Thyroid gland (tissue), 4 donors: Measurements from ENCODE around the gene GALNT2. TPM values are rescaled to one million over a fixed set of nuclear protein-coding genes. Genes with fewer than 3 reads are reported as not detected.
A peak's percentile ranks its signal among the peaks of the same experiment; 100 is the strongest.

Source experiments
- DNase-seq, 2 donors: peaks; one replicate each; pipeline ENCODE4 v3.0.0-alpha.2; 2019
- H3K27ac ChIP-seq, 3 donors: fragments of 200-600 bp; sonication (generic); 1 replicate in 2 of 3; 2 replicates in 1 of 3; pipeline ENCODE4 v1.5.1; 2016 to 2019; ENCODE audit warnings: mild to moderate bottlenecking in 1 of 3, moderate library complexity in 1 of 3
- H3K27me3 ChIP-seq: fragments of 200-600 bp; sonication (generic); one replicate; pipeline ENCODE4 v1.5.1; 2019
- H3K36me3 ChIP-seq, 2 donors: fragments of 200-600 bp; sonication (generic); one replicate each; pipeline ENCODE4 v1.5.1; 2016 to 2019
- H3K4me1 ChIP-seq, 2 donors: fragments of 200-600 bp; sonication (generic); one replicate each; pipeline ENCODE4 v1.5.1; 2017 to 2019
- H3K4me3 ChIP-seq, 3 donors: fragments of 200-600 bp; sonication (generic); replicated peaks in 1 of 3; 1 replicate in 2 of 3; 2 replicates in 1 of 3; pipeline ENCODE4 v1.5.1; 2016; ENCODE audit warnings: mild to moderate bottlenecking in 1 of 3
- H3K9me3 ChIP-seq: fragments of 200-600 bp; sonication (generic); one replicate; pipeline ENCODE4 v1.5.1; 2017
- POLR2A ChIP-seq, 2 donors: fragments of 450-650 bp; IDR thresholded peaks; one replicate each; pipeline ENCODE4 v1.6.1; 2017; ENCODE audit warnings: antibody characterized with exemption in 2 of 2, mild to moderate bottlenecking in 2 of 2, moderate library complexity in 1 of 2
- WGBS, 2 donors: methylation state at CpG; one replicate each; pipeline ENCODE4 v1.1.5; 2017; 5-methylcytosine and 5-hydroxymethylcytosine counted together
- intact Hi-C: fragments of 100-400 bp; cut with DNase I; formaldehyde crosslinking; loops from one replicate; pipeline ENCODE4 v1.15.1; 2023
- total RNA-seq, 4 donors: library from RNA; depleted of rRNA; stranded (reverse); fragments of >200 nt; gene quantifications; one replicate each; pipeline ENCODE4 v1.2.3, GENCODE V29; 2016
- TF ChIP-seq, protein P1 (sequence below), 6 experiments: fragments of 200-600 bp in 3 of 6; fragments of 450-650 bp in 3 of 6; sonication (generic) in 3 of 6; IDR thresholded peaks; one replicate each; pipeline ENCODE4 v1.5.1; 2016 to 2019; ENCODE audit warnings: antibody characterized with exemption in 6 of 6, mild to moderate bottlenecking in 2 of 6, inconsistent platforms in 1 of 6, moderate library complexity in 1 of 6

The GALNT2 gene
- total RNA-seq, 4 donors from 2014 or later = 26.2 to 48.9 (median 42.3) TPM

DNA sequence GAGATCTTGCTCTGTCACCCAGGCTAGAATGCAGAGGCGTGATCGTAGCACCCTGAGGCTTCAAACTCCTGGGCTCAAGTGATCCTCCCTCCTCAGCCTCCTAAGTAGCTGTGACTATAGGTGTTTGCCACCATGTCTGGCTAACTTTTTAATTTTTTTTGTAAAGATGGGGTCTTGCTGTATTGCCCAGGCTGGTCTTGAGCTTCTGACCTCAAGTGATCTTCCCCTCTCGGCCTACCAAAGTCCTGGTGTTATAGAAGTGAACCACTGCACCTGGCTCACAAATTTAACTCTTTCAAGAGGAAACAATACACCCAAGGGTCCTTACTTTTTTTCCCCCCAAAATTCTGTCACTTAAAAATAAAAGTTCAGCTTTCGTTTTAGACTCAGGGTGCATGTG lies 62.3 kb downstream of the GALNT2 start:
- H3K4me3 ChIP-seq = no peak overlapping the region
- no peak for DNase-seq
- intact Hi-C loops = loop anchor here (10.0 kb wide), 1 partner anchor 55 kb away; no protein-coding TSS in a partner anchor
- peaks cover 46 to 50% of the 10 kb centered on the region in 2 donors for H3K4me1 ChIP-seq
- H3K9me3 ChIP-seq = no peaks in the 10 kb centered on the region
- WGBS, 2 donors = 90 to 97% methylated on average over 4 of the region's 4 CpGs
- TF ChIP-seq, protein P1, sequence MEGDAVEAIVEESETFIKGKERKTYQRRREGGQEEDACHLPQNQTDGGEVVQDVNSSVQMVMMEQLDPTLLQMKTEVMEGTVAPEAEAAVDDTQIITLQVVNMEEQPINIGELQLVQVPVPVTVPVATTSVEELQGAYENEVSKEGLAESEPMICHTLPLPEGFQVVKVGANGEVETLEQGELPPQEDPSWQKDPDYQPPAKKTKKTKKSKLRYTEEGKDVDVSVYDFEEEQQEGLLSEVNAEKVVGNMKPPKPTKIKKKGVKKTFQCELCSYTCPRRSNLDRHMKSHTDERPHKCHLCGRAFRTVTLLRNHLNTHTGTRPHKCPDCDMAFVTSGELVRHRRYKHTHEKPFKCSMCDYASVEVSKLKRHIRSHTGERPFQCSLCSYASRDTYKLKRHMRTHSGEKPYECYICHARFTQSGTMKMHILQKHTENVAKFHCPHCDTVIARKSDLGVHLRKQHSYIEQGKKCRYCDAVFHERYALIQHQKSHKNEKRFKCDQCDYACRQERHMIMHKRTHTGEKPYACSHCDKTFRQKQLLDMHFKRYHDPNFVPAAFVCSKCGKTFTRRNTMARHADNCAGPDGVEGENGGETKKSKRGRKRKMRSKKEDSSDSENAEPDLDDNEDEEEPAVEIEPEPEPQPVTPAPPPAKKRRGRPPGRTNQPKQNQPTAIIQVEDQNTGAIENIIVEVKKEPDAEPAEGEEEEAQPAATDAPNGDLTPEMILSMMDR (IDR thresholded peaks at IDR 0.05) = no peak
- no peak for TF ChIP-seq POLR2A (IDR thresholded peaks at IDR 0.05)
- H3K27me3 ChIP-seq = no peaks in the 10 kb centered on the region
- H3K36me3 ChIP-seq = no peaks in the 10 kb centered on the region
- peak overlapping the region in 2 of 3 donors; percentile 55 to 79 for H3K27ac ChIP-seq

DNA sequence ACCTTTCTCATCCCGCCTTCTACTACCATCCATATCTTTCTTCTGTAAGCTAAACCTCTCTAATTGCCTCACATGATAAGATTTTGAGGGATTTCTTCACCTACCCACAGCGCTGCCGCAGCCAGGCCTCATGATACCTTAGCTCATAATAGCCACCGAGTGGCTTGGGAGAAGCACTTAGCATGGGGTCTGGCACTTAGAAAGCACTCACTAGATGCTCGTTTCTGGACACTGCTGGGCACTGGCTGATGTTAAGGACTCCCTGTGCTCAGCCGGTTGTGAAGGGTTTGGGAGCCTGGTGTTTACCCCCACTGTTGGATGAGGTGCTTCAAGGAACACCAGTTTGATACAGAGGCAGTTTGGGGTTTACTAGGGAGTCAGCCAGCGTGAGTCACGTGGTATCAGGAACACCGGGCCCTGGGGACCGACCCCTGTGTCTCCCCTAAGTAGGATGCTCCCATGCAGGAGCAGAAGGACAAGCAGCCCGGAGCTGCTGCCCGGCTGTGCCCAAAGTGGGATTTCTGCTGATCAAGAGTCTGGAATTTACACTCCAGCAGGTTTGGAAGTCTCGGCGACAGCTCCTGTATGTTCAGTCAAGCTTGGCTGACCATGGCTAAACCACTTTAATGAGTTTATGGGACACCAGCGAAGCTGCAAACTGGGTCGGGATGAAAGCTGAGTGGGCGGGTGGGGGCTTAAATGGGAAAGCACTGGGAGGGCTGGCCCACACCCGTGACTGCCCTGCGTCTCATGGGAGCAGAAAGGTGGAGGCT lies 63.3 kb downstream of the GALNT2 start:
- H3K4me3 ChIP-seq = no peak overlapping the region
- DNase-seq = peak; percentile 86 to 89
- no peaks in the 10 kb centered on the region for H3K9me3 ChIP-seq
- intact Hi-C loops = no loop called here
- no peaks in the 10 kb centered on the region for H3K27me3 ChIP-seq
- peak overlapping the region; percentile 55 to 79 (median 72) for H3K27ac ChIP-seq
- H3K4me1 ChIP-seq = peaks cover 35 to 40% of the 10 kb centered on the region in 2 donors
- H3K36me3 ChIP-seq = no peaks in the 10 kb centered on the region
- WGBS, 2 donors = 40 to 46% methylated on average over 11 to 13 of the region's 19 CpGs
- TF ChIP-seq, protein P1 (IDR thresholded peaks at IDR 0.05) = no peak
- TF ChIP-seq POLR2A (IDR thresholded peaks at IDR 0.05) = no peak

DNA sequence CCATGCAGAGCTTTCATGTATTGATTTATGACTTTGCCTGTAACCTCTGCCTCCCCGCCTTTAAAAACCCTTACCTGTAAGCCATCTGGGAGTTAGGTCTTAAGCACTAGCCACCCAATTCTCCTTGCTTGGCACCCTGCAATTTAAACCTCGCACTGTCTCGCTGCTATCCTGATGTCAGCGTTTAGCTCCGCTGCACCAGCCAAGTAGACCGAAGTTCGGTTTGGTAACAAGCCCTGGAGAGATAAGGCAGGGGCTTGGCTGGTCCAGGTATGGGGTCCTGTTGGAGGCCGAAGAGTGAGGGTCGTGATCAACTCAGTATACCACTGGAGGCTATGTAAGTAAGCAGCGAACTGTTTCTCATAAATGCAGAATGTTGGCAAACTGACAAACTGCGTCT lies 64.4 kb downstream of the GALNT2 start:
- 93 to 95% methylated on average over 11 of the region's 11 CpGs for WGBS, 2 donors
- peak overlapping the region in 1 of 3 donors; percentile 79 for H3K27ac ChIP-seq
- no peaks in the 10 kb centered on the region for H3K36me3 ChIP-seq
- no peak overlapping the region for H3K4me3 ChIP-seq
- TF ChIP-seq, protein P1 (IDR thresholded peaks at IDR 0.05) = no peak
- TF ChIP-seq POLR2A (IDR thresholded peaks at IDR 0.05) = no peak
- H3K27me3 ChIP-seq = no peaks in the 10 kb centered on the region
- no peak for DNase-seq
- peaks cover 27 to 42% of the 10 kb centered on the region in 2 donors for H3K4me1 ChIP-seq
- H3K9me3 ChIP-seq = no peaks in the 10 kb centered on the region
- intact Hi-C loops = no loop called here

DNA sequence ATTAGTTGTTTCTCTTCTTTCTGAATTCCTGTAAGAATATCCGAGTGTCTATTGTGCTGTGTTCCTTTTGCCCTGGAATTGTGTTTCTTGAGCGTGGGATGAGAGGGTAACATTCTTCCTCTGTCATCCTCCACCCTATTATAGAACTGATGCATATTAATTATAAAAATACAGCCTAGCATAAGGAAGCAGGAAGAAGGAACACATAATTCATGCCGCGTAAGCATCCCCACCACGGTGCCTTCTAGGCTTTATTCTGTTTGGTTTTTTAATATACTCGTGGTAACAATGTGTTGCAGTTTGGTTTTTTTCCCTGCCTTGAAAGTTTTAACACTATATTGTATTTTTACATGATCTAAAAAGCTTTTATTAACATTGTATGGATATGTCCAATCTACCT lies 65.7 kb downstream of the GALNT2 start:
- TF ChIP-seq, protein P1 (IDR thresholded peaks at IDR 0.05) = no peak
- TF ChIP-seq POLR2A (IDR thresholded peaks at IDR 0.05) = no peak
- Histone ChIP-seq H3K36me3 (no peaks in the 10 kb centered on the region), H3K4me3 (no peak overlapping the region), H3K9me3 (no peaks in the 10 kb centered on the region), H3K27ac (no peak overlapping the region), H3K4me1 (peaks cover 40 to 55% of the 10 kb centered on the region in 2 donors), H3K27me3 (no peaks in the 10 kb centered on the region)
- intact Hi-C loops = no loop called here
- 80 to 81% methylated on average over 6 of the region's 6 CpGs for WGBS, 2 donors
- no peak for DNase-seq

DNA sequence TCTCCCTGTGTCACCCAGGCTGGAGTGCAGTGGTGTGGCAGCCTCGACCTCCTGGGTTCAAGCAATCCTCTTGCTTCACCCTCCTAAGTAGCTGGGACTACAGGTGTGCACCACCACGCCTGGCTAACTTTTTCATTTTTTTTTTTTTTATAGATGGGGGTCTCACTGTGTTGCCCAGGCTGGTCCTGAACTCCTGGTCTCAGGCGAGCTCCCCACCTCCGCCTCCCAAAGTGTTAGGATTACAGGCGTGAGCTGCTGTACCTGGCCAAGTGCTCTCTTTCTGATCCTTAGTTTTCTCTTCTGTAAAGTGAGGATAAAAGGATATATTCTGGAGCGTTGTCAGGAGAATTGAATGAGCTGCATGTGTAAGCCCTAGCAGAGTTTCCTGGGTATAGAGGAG lies 68.7 kb downstream of the GALNT2 start:
- Histone ChIP-seq H3K36me3 (no peaks in the 10 kb centered on the region), H3K4me3 (no peak overlapping the region), H3K27me3 (no peaks in the 10 kb centered on the region), H3K4me1 (peaks cover 24 to 47% of the 10 kb centered on the region in 2 donors), H3K27ac (peak overlapping the region in 1 of 3 donors; percentile 50), H3K9me3 (no peaks in the 10 kb centered on the region)
- intact Hi-C loops = no loop called here
- DNase-seq = no peak
- TF ChIP-seq, protein P1 (IDR thresholded peaks at IDR 0.05) = no peak
- TF ChIP-seq POLR2A (IDR thresholded peaks at IDR 0.05) = no peak
- WGBS, 2 donors = 88 to 98% methylated on average over 6 of the region's 6 CpGs
